Measurements from ENCODE around the gene C9orf78.

Gene C9orf78

GRCh38 chr9:129867136-129868022 lies 32.3 kb upstream of the C9orf78 start:
- FAIRE-seq, result no peak

DNA sequence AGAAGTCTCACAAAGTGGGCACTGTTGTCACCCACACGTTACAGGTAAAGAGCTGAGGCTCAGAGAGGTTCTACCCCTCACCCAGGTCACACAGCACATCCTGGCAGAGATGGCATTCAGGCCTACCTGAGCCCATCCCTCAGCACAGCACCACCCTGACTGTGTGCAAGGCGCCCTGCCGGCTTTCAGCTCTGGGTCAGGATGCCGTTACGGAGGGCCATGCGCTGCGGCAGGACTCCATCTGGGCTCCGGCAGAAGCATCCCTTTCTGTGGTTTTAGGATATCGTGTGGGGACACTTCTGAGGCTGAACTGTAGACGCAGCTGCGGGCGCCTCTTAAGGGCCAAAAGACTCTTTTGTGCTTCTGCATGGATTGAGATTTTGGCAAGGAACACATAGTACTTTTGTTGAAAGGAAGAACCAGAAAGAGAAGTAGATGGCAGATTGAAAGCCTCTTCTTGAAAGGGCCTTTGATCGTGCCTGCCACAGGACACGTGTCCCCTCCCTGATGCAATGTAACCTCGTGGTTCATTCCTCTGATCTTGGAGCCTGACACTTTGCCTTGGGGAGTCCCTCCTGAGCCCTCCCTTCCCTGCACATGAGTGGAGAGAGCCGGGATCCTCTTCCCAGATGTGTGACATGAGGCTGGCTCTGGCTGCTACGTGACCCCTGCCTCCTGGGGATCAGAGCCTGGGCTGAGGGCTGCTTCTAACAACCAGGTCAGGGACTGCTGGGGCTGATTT lies 31.5 kb upstream of the C9orf78 start:
- no peak for FAIRE-seq

GRCh38 chr9:129865668-129866320 lies 30.7 kb upstream of the C9orf78 start:
- FAIRE-seq, result no peak

- no peak for FAIRE-seq
These were observed 30.0 kb upstream of the C9orf78 start for GRCh38 chr9:129864991-129865647.

DNA sequence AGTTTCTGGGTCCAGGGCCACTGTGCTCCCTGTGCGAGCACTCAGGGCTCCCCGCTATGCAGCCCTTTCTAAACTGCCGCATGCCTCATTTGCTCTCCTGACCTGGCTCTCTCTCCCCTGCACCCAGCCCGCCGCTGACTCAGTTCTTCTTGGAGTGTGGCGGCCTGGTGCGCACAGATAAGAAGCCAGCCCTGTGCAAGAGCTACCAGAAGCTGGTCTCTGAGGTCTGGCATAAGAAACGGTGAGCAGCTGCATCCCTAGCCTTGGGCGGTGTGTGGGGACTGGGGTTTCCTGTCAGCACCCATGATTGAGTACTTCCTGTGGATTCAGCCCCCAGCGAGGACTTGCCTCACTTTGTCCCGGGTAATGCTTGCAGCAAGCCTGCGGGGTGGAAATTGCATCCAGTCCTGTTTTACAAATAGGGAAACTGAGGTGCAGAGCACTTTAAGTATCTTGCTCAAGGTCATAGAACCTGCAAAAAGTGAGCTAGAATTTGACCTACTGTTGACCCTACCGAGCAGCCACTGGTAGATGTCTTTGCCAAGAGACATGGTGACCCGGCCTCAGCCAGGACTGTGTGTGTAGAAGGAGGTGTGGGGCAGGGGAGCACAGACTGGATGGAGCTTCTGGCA lies 28.1 kb upstream of the C9orf78 start:
- FAIRE-seq, result no peak

DNA sequence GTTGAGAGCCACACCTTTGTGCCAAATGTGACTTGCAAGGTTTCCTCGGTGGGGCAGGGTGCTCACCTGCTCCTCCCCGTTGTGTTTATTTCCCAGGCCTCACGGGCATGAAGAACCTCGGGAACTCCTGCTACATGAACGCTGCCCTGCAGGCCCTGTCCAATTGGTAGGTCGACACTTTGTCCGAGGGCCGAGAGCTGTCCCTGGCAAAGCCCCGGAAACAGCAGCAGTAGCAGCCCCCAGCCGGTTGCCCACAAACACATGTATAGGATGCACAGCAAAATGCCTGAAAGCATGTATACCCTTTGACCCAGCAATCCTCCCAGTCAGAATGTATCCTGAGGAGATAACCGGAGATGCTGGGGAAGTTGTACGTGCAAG lies 26.4 kb upstream of the C9orf78 start:
- no peak for FAIRE-seq

DNA sequence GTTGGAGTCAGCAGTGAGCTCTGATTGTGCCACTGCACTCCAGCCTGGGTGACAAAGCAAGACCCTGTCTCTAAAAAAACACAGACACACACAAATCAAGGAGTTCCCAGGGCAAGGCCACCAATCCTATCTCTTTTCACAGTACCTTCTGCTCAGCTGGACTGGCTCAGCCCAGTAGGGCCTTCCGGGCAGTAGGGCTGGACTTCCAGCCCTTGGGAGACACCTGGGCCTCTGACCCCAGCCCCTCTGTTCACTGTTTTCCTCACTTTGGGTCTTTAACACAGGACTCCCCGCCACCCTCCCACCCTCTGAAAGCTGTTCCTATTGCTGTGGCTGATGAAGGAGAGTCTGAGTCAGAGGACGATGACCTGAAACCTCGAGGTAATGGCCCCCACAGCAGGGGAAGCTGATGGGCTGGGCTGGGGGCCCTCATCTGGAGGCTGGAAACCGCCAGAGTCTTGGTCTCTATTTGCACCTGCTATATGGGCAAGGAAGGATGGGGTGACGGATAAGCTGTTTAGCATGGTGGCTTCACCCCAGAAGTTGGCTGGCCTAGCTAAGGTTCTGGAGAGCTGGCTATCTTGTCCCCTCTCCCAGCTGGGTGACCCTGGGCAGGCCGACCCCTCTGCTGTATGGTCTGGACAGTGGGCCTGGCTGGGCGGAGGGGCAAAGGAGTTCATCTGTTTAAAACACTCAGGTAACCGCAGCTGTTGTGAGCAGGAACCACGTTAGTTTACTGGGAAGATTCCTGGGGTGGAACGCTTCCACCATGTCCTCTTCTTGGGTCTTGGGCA lies 25.8 kb upstream of the C9orf78 start:
- FAIRE-seq, result no peak

GRCh38 chr9:129858167-129858962 lies 23.3 kb upstream of the C9orf78 start:
- FAIRE-seq, result no peak

DNA sequence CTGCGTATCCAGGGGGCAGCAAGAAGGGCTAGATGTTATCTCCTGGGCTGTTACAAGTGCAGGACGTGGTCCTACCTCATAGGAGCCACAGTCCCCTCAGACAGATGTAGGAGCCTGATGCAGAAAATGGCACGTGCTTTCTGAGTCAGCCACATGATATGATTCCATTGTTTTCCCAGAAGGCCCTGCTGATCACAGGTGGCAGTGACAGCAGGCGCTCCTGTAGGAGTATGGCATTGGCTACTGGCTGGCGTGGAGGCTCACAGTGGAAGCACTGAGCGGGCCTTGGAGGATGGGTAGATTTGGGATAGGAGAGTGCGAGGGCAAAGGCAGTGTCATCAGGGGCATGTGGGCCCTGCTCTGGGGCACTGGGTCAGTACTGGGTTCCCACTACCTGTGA lies 22.1 kb upstream of the C9orf78 start:
- no peak for FAIRE-seq

DNA sequence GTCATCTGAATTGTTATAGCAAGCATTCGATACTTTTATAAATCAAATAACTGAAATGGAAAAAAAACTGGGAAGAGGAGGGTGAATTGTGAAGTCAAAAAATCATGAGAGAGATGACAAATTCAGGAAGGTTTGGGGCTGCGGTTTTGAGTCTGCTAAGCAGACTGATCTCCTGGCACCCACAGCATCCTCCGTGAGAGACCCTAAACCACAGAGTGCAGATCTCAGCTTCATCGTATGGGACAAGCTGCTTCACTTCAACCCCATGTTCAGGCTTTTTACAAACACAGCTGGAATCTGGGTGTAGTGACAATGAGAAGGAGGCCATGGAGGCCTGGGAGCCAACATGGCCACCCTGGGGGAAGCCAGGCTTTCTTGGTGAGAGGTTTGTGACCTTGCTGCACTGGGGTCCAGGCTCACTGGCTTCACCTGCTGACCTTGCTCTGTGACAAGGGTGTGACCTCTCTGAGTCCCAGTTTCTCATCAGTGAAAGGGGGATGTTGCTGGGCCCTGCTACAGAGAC lies 19.6 kb upstream of the C9orf78 start:
- FAIRE-seq, result no peak

DNA sequence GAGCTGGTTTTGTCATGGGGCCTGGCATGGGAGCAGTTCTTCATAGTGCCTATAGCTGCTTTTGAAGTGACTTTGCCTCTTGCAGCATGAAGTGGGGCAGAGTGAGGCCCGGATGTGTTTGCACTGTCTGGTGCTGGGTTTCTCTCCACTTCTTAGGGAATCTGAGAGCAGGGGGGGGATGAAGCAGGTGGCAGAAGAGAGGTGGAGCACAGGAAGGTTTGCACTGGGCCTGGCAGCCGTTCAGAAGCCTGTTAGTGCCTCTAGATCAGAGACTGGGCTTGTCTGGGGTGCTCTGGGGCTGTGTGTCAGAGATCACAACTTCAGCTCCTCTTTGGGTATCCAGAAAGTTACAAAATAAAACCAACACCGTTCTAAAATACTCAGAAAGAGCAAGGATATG lies 18.5 kb upstream of the C9orf78 start:
- FAIRE-seq, result no peak

GRCh38 chr9:129852579-129852978 lies 17.5 kb upstream of the C9orf78 start:
- no peak for FAIRE-seq

DNA sequence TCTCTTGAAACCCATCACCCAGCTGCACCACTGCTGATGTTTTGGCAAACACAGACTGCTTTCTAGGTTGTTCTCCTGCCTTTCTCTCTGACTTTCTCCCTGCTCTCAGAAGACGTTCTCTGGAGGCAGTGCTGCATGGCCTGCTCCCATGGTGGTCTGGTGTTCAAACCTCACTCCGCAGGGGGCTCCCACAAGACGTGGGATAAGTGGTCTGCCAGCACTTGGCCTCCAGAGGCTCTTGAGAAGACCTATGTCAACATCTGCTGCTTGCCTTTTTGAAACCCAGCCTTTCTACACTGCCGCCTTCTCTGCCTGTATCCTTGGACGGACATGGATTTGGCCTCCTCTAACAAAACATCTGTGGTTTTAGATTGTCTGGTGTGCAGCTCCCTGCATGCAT lies 16.7 kb upstream of the C9orf78 start:
- no peak for FAIRE-seq

DNA sequence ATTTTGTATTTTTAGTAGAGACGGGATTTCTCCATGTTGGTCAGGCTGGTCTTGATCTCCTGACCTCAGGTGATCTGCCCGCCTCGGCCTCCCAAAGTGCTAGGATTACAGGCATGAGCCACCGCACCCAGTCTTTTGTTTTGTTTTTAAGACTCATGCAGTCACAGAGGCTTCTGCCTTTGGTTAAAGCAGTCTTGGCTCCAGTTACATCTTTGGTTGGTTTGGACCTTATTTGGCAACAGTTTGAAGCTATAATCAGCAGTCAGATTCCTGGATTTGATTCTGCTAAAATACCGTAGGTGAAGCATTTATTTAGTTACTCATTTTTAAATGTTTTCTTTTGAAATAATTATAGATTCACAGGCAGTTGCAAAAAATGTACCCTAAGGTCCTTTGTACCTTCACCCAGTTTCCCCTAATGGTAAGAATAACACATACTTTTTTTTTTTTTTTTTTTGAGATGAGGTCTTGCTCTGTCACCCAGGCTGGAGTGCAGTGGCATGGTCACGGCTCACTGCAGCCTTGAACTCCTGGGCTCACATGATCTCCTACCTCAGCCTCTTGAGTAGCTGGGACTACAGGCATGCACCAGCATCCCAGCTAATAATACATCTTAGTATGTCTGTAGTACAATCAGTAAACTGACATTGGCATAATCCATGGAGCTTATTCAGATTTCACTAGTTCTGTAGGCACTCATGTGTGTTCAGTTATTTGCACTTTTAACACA lies 15.9 kb upstream of the C9orf78 start:
- no peak for FAIRE-seq

GRCh38 chr9:129849901-129850300 lies 14.8 kb upstream of the C9orf78 start:
- FAIRE-seq, result no peak

GRCh38 chr9:129848712-129849441 lies 13.8 kb upstream of the C9orf78 start:
- FAIRE-seq, result no peak

GRCh38 chr9:129845373-129845772 lies 10.3 kb upstream of the C9orf78 start:
- FAIRE-seq, result no peak

DNA sequence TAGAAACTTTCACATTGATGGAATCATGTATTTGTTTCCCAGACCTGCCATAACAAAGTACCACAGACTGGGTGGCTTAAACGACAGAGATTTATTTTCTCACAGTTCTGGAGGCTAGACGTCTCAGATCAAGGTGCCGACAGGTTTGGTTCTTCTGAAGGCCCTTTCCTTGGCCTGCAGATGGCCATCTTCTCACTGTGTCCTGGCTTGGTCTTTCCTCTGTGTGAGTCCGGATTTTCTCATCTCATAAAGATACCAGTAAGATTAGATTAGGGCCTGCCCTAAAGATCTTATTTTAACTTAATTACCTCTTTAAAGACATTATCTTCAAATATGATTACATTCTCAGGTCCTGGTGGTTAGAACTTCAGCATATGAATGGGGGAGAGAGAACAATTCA lies 6.0 kb upstream of the C9orf78 start:
- FAIRE-seq, result no peak

DNA sequence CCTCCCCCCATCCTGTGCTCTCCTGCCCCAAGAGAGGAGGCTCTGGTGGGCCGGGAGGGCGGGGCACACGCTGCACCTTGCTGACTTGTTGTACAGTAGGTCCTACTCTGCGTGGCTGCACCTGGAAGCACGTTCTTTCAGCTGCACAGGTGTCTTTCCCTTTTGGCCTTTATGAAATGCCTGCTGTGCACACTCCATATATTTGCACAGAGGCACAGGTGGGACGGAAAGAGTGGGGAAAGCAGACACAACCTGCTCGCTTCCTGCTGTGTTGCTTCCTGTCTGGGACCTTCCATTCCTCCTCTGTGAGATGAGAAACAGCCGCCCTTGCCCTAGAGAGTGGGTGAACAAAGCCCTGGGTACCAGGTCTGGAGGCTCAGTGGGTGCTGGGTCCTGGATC lies 5.0 kb upstream of the C9orf78 start:
- no peak for FAIRE-seq
